ENCODE results near the gene RHCG.

Gene RHCG

GRCh38 chr15:89524184-89524583 is 27.8 kb upstream of the RHCG start:
- H3K4me1 ChIP-seq (ENCODE audit: control insufficient read depth, insufficient read depth, low read length): no peaks in the 10 kb centered on the region
- DNase-seq (ENCODE audit: low read depth): no peak
- H3K9me3 ChIP-seq (ENCODE audit: control insufficient read depth, low read length): peaks cover 10% of the 10 kb centered on the region
- peaks cover 53% of the 10 kb centered on the region for H3K27me3 ChIP-seq (replicated peaks; ENCODE audit: control insufficient read depth, insufficient read depth, low read length)
- H3K4me3 ChIP-seq (ENCODE audit: low read length): no peak overlapping the region
- H3K36me3 ChIP-seq (ENCODE audit: control insufficient read depth, insufficient read depth, low read length, severe bottlenecking): no peaks in the 10 kb centered on the region
- no peak overlapping the region for H3K9ac ChIP-seq (ENCODE audit: low read length)

- DNase-seq (ENCODE audit: low read depth): no peak
- Histone ChIP-seq H3K4me3 (ENCODE audit: low read length) (no peak overlapping the region), H3K4me1 (ENCODE audit: control insufficient read depth, insufficient read depth, low read length) (no peaks in the 10 kb centered on the region), H3K27me3 (replicated peaks; ENCODE audit: control insufficient read depth, insufficient read depth, low read length) (peaks cover 45% of the 10 kb centered on the region), H3K9ac (ENCODE audit: low read length) (no peak overlapping the region), H3K36me3 (ENCODE audit: control insufficient read depth, insufficient read depth, low read length, severe bottlenecking) (no peaks in the 10 kb centered on the region), H3K9me3 (ENCODE audit: control insufficient read depth, low read length) (peaks cover 10% of the 10 kb centered on the region)
Measured at GRCh38 chr15:89523101-89523500, 26.7 kb upstream of the RHCG start.

- Histone ChIP-seq H3K9me3 (ENCODE audit: control insufficient read depth, low read length) (peaks cover 10% of the 10 kb centered on the region), H3K9ac (ENCODE audit: low read length) (no peak overlapping the region), H3K36me3 (ENCODE audit: control insufficient read depth, insufficient read depth, low read length, severe bottlenecking) (no peaks in the 10 kb centered on the region), H3K4me1 (ENCODE audit: control insufficient read depth, insufficient read depth, low read length) (no peaks in the 10 kb centered on the region), H3K27me3 (replicated peaks; ENCODE audit: control insufficient read depth, insufficient read depth, low read length) (peaks cover 50% of the 10 kb centered on the region), H3K4me3 (ENCODE audit: low read length) (no peak overlapping the region)
- DNase-seq (ENCODE audit: low read depth): no peak
Measured at GRCh38 chr15:89521605-89522004, 25.2 kb upstream of the RHCG start.

GRCh38 chr15:89515477-89515876 is 19.1 kb upstream of the RHCG start:
- H3K4me1 ChIP-seq (ENCODE audit: control insufficient read depth, insufficient read depth, low read length): no peaks in the 10 kb centered on the region
- no peak overlapping the region for H3K9ac ChIP-seq (ENCODE audit: low read length)
- H3K4me3 ChIP-seq (ENCODE audit: low read length): no peak overlapping the region
- H3K9me3 ChIP-seq (ENCODE audit: control insufficient read depth, low read length): peaks cover 3% of the 10 kb centered on the region
- no peaks in the 10 kb centered on the region for H3K36me3 ChIP-seq (ENCODE audit: control insufficient read depth, insufficient read depth, low read length, severe bottlenecking)
- peaks cover 57% of the 10 kb centered on the region for H3K27me3 ChIP-seq (replicated peaks; ENCODE audit: control insufficient read depth, insufficient read depth, low read length)
- no peak for DNase-seq (ENCODE audit: low read depth)

- H3K4me3 ChIP-seq (ENCODE audit: low read length): no peak overlapping the region
- H3K27me3 ChIP-seq (replicated peaks; ENCODE audit: control insufficient read depth, insufficient read depth, low read length): peaks cover 64% of the 10 kb centered on the region
- no peak for DNase-seq (ENCODE audit: low read depth)
- H3K36me3 ChIP-seq (ENCODE audit: control insufficient read depth, insufficient read depth, low read length, severe bottlenecking): no peaks in the 10 kb centered on the region
- H3K4me1 ChIP-seq (ENCODE audit: control insufficient read depth, insufficient read depth, low read length): no peaks in the 10 kb centered on the region
- H3K9me3 ChIP-seq (ENCODE audit: control insufficient read depth, low read length): peaks cover 3% of the 10 kb centered on the region
- no peak overlapping the region for H3K9ac ChIP-seq (ENCODE audit: low read length)
Measured at GRCh38 chr15:89514596-89515406, 18.4 kb upstream of the RHCG start.

- no peak overlapping the region for H3K9ac ChIP-seq (ENCODE audit: low read length)
- peaks cover 66% of the 10 kb centered on the region for H3K27me3 ChIP-seq (replicated peaks; ENCODE audit: control insufficient read depth, insufficient read depth, low read length)
- no peak for DNase-seq (ENCODE audit: low read depth)
- H3K9me3 ChIP-seq (ENCODE audit: control insufficient read depth, low read length): peaks cover 3% of the 10 kb centered on the region
- no peaks in the 10 kb centered on the region for H3K4me1 ChIP-seq (ENCODE audit: control insufficient read depth, insufficient read depth, low read length)
- H3K36me3 ChIP-seq (ENCODE audit: control insufficient read depth, insufficient read depth, low read length, severe bottlenecking): no peaks in the 10 kb centered on the region
- H3K4me3 ChIP-seq (ENCODE audit: low read length): no peak overlapping the region
Measured at GRCh38 chr15:89514186-89514585, 17.8 kb upstream of the RHCG start.

- Histone ChIP-seq H3K9me3 (ENCODE audit: control insufficient read depth, low read length) (peaks cover 3% of the 10 kb centered on the region), H3K4me3 (ENCODE audit: low read length) (no peak overlapping the region), H3K9ac (ENCODE audit: low read length) (no peak overlapping the region), H3K36me3 (ENCODE audit: control insufficient read depth, insufficient read depth, low read length, severe bottlenecking) (no peaks in the 10 kb centered on the region), H3K4me1 (ENCODE audit: control insufficient read depth, insufficient read depth, low read length) (no peaks in the 10 kb centered on the region), H3K27me3 (replicated peaks; ENCODE audit: control insufficient read depth, insufficient read depth, low read length) (peaks cover 66% of the 10 kb centered on the region)
- no peak for DNase-seq (ENCODE audit: low read depth)
Measured at GRCh38 chr15:89513284-89513683, 16.9 kb upstream of the RHCG start.

GRCh38 chr15:89512631-89513030 is 16.2 kb upstream of the RHCG start:
- Histone ChIP-seq H3K9me3 (ENCODE audit: control insufficient read depth, low read length) (peaks cover 3% of the 10 kb centered on the region), H3K27me3 (replicated peaks; ENCODE audit: control insufficient read depth, insufficient read depth, low read length) (peaks cover 63% of the 10 kb centered on the region), H3K9ac (ENCODE audit: low read length) (no peak overlapping the region), H3K4me3 (ENCODE audit: low read length) (no peak overlapping the region), H3K36me3 (ENCODE audit: control insufficient read depth, insufficient read depth, low read length, severe bottlenecking) (no peaks in the 10 kb centered on the region), H3K4me1 (ENCODE audit: control insufficient read depth, insufficient read depth, low read length) (no peaks in the 10 kb centered on the region)
- DNase-seq (ENCODE audit: low read depth): no peak

GRCh38 chr15:89506026-89506686 is 9.8 kb upstream of the RHCG start:
- H3K9me3 ChIP-seq (ENCODE audit: control insufficient read depth, low read length): no peaks in the 10 kb centered on the region
- H3K4me3 ChIP-seq (ENCODE audit: low read length): no peak overlapping the region
- no peak overlapping the region for H3K9ac ChIP-seq (ENCODE audit: low read length)
- no peaks in the 10 kb centered on the region for H3K36me3 ChIP-seq (ENCODE audit: control insufficient read depth, insufficient read depth, low read length, severe bottlenecking)
- H3K4me1 ChIP-seq (ENCODE audit: control insufficient read depth, insufficient read depth, low read length): no peaks in the 10 kb centered on the region
- peaks cover 47% of the 10 kb centered on the region for H3K27me3 ChIP-seq (replicated peaks; ENCODE audit: control insufficient read depth, insufficient read depth, low read length)
- DNase-seq (ENCODE audit: low read depth): no peak

- Histone ChIP-seq H3K4me1 (ENCODE audit: control insufficient read depth, insufficient read depth, low read length) (no peaks in the 10 kb centered on the region), H3K4me3 (ENCODE audit: low read length) (no peak overlapping the region), H3K9me3 (ENCODE audit: control insufficient read depth, low read length) (no peaks in the 10 kb centered on the region), H3K9ac (ENCODE audit: low read length) (no peak overlapping the region), H3K27me3 (replicated peaks; ENCODE audit: control insufficient read depth, insufficient read depth, low read length) (peaks cover 35% of the 10 kb centered on the region), H3K36me3 (ENCODE audit: control insufficient read depth, insufficient read depth, low read length, severe bottlenecking) (no peaks in the 10 kb centered on the region)
- no peak for DNase-seq (ENCODE audit: low read depth)
Measured at GRCh38 chr15:89504166-89504565, 7.8 kb upstream of the RHCG start.

GRCh38 chr15:89502867-89503595 is 6.6 kb upstream of the RHCG start:
- H3K36me3 ChIP-seq (ENCODE audit: control insufficient read depth, insufficient read depth, low read length, severe bottlenecking): no peaks in the 10 kb centered on the region
- H3K4me1 ChIP-seq (ENCODE audit: control insufficient read depth, insufficient read depth, low read length): peaks cover 3% of the 10 kb centered on the region
- peaks cover 35% of the 10 kb centered on the region for H3K27me3 ChIP-seq (replicated peaks; ENCODE audit: control insufficient read depth, insufficient read depth, low read length)
- H3K9me3 ChIP-seq (ENCODE audit: control insufficient read depth, low read length): no peaks in the 10 kb centered on the region
- H3K4me3 ChIP-seq (ENCODE audit: low read length): no peak overlapping the region
- DNase-seq (ENCODE audit: low read depth): no peak
- H3K9ac ChIP-seq (ENCODE audit: low read length): no peak overlapping the region

Data from adipocyte (in vitro differentiated cells).